Neuronal stem cell (in vitro differentiated cells): ENCODE measurements around the gene GNA14.

Experiments used
- DNase-seq: peaks from one replicate; pipeline ENCODE4 v3.0.0-alpha.2; 2013; ENCODE audit warnings: low spot score
- H2AFZ ChIP-seq: one replicate; pipeline ENCODE4 v1.6.1; 2013; ENCODE audit warnings: mild to moderate bottlenecking, low read length, inconsistent platforms
- H2AK5ac ChIP-seq: 2 replicates; pipeline ENCODE4 v1.6.1; 2013; ENCODE audit warnings: low read depth, mild to moderate bottlenecking, inconsistent platforms, low read length, moderate library complexity, mixed read lengths
- H2BK120ac ChIP-seq: 2 replicates; pipeline ENCODE4 v1.6.1; 2013; ENCODE audit warnings: low read depth, mild to moderate bottlenecking, inconsistent platforms, low read length, moderate library complexity, mixed read lengths
- H2BK12ac ChIP-seq: one replicate; pipeline ENCODE4 v1.6.1; 2013; ENCODE audit warnings: low read length, inconsistent platforms
- H2BK15ac ChIP-seq: 2 replicates; pipeline ENCODE4 v1.6.1; 2013; ENCODE audit warnings: mild to moderate bottlenecking, low read length, inconsistent platforms, mixed read lengths
- H2BK5ac ChIP-seq: one replicate; pipeline ENCODE4 v1.6.1; 2013; ENCODE audit warnings: inconsistent platforms, mild to moderate bottlenecking, low read length, moderate library complexity
- H3K14ac ChIP-seq: one replicate; pipeline ENCODE4 v1.6.1; 2013; ENCODE audit warnings: low read length, inconsistent platforms
- H3K18ac ChIP-seq: 2 replicates; pipeline ENCODE4 v1.6.1; 2013; ENCODE audit warnings: low read length, inconsistent platforms
- H3K23ac ChIP-seq: 2 replicates; pipeline ENCODE4 v1.6.1; 2013; ENCODE audit warnings: low read depth, mild to moderate bottlenecking, mixed read lengths, low read length, inconsistent platforms; ENCODE audit not compliant: poor library complexity
- H3K27ac ChIP-seq: replicated peaks from 3 replicates; pipeline ENCODE4 v1.5.1; 2013; ENCODE audit warnings: low read length, inconsistent platforms
- H3K27me3 ChIP-seq, 3 experiments: 2 replicates each; pipeline ENCODE4 v1.6.1; 2013; ENCODE audit warnings: low read length in 3 of 3, mild to moderate bottlenecking in 2 of 3, inconsistent platforms in 1 of 3, low read depth in 1 of 3, mixed read lengths in 1 of 3, moderate library complexity in 1 of 3; ENCODE audit not compliant: control insufficient read depth in 3 of 3, insufficient read depth in 3 of 3
- H3K36me3 ChIP-seq, 2 donors: replicated peaks in 1 of 2; 2 replicates each; pipeline ENCODE4 v1.6.1; 2013; ENCODE audit warnings: low read length in 2 of 2; ENCODE audit not compliant: control insufficient read depth in 2 of 2, insufficient read depth in 2 of 2
- H3K4ac ChIP-seq: 2 replicates; pipeline ENCODE4 v1.6.1; 2013; ENCODE audit warnings: inconsistent platforms, mild to moderate bottlenecking, low read length, moderate library complexity
- H3K4me1 ChIP-seq, 2 donors: 1 replicate in 1 of 2; 2 replicates in 1 of 2; pipeline ENCODE4 v1.6.1; 2013; ENCODE audit warnings: low read length in 2 of 2, low read depth in 1 of 2; ENCODE audit not compliant: control insufficient read depth in 2 of 2, insufficient read depth in 1 of 2
- H3K4me2 ChIP-seq: one replicate; pipeline ENCODE4 v1.6.1; 2013; ENCODE audit warnings: mild to moderate bottlenecking, low read length, inconsistent platforms; ENCODE audit not compliant: insufficient read depth, poor library complexity, severe bottlenecking
- H3K4me3 ChIP-seq, 2 donors: 2 replicates each; pipeline ENCODE4 v1.5.1; 2013; ENCODE audit warnings: low read length in 2 of 2, mild to moderate bottlenecking in 2 of 2, inconsistent platforms in 1 of 2, moderate library complexity in 1 of 2
- H3K79me1 ChIP-seq: one replicate; pipeline ENCODE4 v1.6.1; 2013; ENCODE audit warnings: low read depth, mild to moderate bottlenecking, inconsistent platforms, low read length, moderate library complexity
- H3K9ac ChIP-seq: one replicate; pipeline ENCODE4 v1.6.1; 2013; ENCODE audit warnings: mild to moderate bottlenecking, low read depth, low read length, inconsistent platforms; ENCODE audit not compliant: poor library complexity
- H3K9me3 ChIP-seq, 2 donors: replicated peaks in 1 of 2; 2 replicates each; pipeline versions ENCODE3 to v1.6.1; 2013; ENCODE audit warnings: low read length in 2 of 2, mild to moderate bottlenecking in 2 of 2, inconsistent platforms in 1 of 2, low read depth in 1 of 2, mixed read lengths in 1 of 2, moderate library complexity in 1 of 2; ENCODE audit not compliant: control insufficient read depth in 2 of 2, insufficient read depth in 1 of 2
- H4K8ac ChIP-seq: one replicate; pipeline ENCODE4 v1.6.1; 2013; ENCODE audit warnings: low read depth, mild to moderate bottlenecking, inconsistent platforms, low read length, moderate library complexity
- H4K91ac ChIP-seq: one replicate; pipeline ENCODE4 v1.6.1; 2013; ENCODE audit warnings: low read length, low read depth, mild to moderate bottlenecking, inconsistent platforms; ENCODE audit not compliant: poor library complexity
- WGBS, 2 donors: extraction: QIAGEN DNeasy Blood & Tissue Kit; methylation state at CpG; one replicate each; pipeline ENCODE4 v1.1.7; 2013; ENCODE audit warnings: missing lambda C conversion rate in 2 of 2, mixed read lengths in 1 of 2; ENCODE audit not compliant: insufficient read length in 2 of 2, insufficient replicate concordance in 1 of 2; ENCODE audit errors: extremely low coverage in 2 of 2; 5-methylcytosine and 5-hydroxymethylcytosine counted together

GNA14 gene

GRCh38 chr9:77472646-77473045, 175.5 kb downstream of the GNA14 start:
- no peak overlapping the region for H3K9ac ChIP-seq
- no peak overlapping the region for H4K91ac ChIP-seq
- no peak overlapping the region for H3K23ac ChIP-seq
- H4K8ac ChIP-seq = no peak overlapping the region
- H3K79me1 ChIP-seq = no peaks in the 10 kb centered on the region
- H2BK120ac ChIP-seq = no peak overlapping the region
- H3K14ac ChIP-seq = no peak overlapping the region
- H2BK12ac ChIP-seq = no peak overlapping the region
- no peaks in the 10 kb centered on the region for H3K9me3 ChIP-seq
- H2AFZ ChIP-seq = no peak overlapping the region
- no peak overlapping the region for H2BK5ac ChIP-seq
- no CpG with 5 or more reads among the region's 3 CpGs for WGBS, 2 donors
- peaks cover 0 to 2% of the 10 kb centered on the region in 2 donors for H3K4me1 ChIP-seq
- H3K4me3 ChIP-seq = no peak overlapping the region
- H3K4ac ChIP-seq = no peak overlapping the region
- peaks cover 0 to 3% (median 0%) of the 10 kb centered on the region in 3 experiments for H3K27me3 ChIP-seq
- no peak overlapping the region for H3K4me2 ChIP-seq
- DNase-seq = no peak
- H3K27ac ChIP-seq = no peak overlapping the region
- H3K36me3 ChIP-seq = no peaks in the 10 kb centered on the region
- no peak overlapping the region for H3K18ac ChIP-seq
- H2BK15ac ChIP-seq = no peak overlapping the region
- H2AK5ac ChIP-seq = no peak overlapping the region

GRCh38 chr9:77471572-77471971, 176.6 kb downstream of the GNA14 start:
- Histone ChIP-seq H3K23ac (no peak overlapping the region), H3K27me3 (peaks cover 0 to 3% (median 0%) of the 10 kb centered on the region in 3 experiments), H3K14ac (no peak overlapping the region), H2BK15ac (no peak overlapping the region), H2AK5ac (no peak overlapping the region), H3K4me1 (peaks cover 0 to 2% of the 10 kb centered on the region in 2 donors), H2AFZ (no peak overlapping the region), H3K27ac (no peak overlapping the region), H3K36me3 (no peaks in the 10 kb centered on the region), H4K8ac (no peak overlapping the region), H3K4ac (no peak overlapping the region), H3K4me2 (no peak overlapping the region), H3K9ac (no peak overlapping the region), H2BK5ac (no peak overlapping the region), H2BK120ac (no peak overlapping the region), H3K79me1 (no peaks in the 10 kb centered on the region), H3K4me3 (no peak overlapping the region), H2BK12ac (no peak overlapping the region), H4K91ac (no peak overlapping the region), H3K18ac (no peak overlapping the region), H3K9me3 (no peaks in the 10 kb centered on the region)
- WGBS, 2 donors = no CpG with 5 or more reads among the region's 3 CpGs
- DNase-seq = no peak

DNA sequence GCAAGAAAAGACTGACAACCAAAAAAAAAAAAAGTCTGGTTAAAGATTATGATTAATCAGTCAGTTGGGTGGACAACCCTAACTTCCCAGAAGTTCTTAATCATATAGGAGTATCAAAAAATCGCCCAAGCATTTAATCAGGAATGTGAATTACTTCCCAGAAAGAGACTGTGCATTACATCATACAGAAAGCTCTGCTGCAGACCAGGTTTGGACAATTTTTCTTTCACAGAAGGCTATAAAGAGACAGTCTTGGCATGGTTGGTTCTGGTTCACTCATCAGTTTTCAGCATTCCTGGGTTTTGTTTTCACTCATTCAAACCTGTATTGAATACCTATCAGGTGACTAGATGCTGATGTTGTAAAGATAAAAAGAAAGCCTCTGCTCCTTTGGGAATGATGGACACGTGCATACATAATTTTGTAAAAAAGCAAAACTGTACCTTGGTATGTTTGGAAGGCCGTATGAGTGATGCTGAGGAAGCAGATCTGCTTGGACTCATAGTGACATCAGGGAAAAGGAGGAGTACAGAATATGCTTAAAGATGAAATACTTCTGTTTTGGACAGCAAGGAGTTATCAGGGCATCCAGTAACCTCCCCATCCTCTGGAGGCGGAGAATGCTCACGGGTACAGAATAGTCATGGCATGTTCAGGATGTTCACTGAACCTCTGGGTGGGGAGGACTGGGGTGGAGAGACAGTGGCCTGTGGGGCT, 178.4 kb downstream of the GNA14 start:
- WGBS, 2 donors = no CpG with 5 or more reads among the region's 5 CpGs
- no peak overlapping the region for H3K9ac ChIP-seq
- H2BK120ac ChIP-seq = no peak overlapping the region
- no peak overlapping the region for H3K18ac ChIP-seq
- no peaks in the 10 kb centered on the region for H3K36me3 ChIP-seq
- no peak for DNase-seq
- no peak overlapping the region for H2BK5ac ChIP-seq
- no peak overlapping the region for H2AK5ac ChIP-seq
- H3K27me3 ChIP-seq = peaks cover 0 to 3% (median 0%) of the 10 kb centered on the region in 3 experiments
- H3K4me3 ChIP-seq = no peak overlapping the region
- H4K8ac ChIP-seq = no peak overlapping the region
- no peak overlapping the region for H2AFZ ChIP-seq
- H3K4me2 ChIP-seq = no peak overlapping the region
- H3K23ac ChIP-seq = no peak overlapping the region
- no peak overlapping the region for H2BK12ac ChIP-seq
- H4K91ac ChIP-seq = no peak overlapping the region
- H3K27ac ChIP-seq = no peak overlapping the region
- H3K4me1 ChIP-seq = no peaks in the 10 kb centered on the region
- H3K79me1 ChIP-seq = no peaks in the 10 kb centered on the region
- H2BK15ac ChIP-seq = no peak overlapping the region
- H3K14ac ChIP-seq = no peak overlapping the region
- no peak overlapping the region for H3K4ac ChIP-seq
- no peaks in the 10 kb centered on the region for H3K9me3 ChIP-seq

DNA sequence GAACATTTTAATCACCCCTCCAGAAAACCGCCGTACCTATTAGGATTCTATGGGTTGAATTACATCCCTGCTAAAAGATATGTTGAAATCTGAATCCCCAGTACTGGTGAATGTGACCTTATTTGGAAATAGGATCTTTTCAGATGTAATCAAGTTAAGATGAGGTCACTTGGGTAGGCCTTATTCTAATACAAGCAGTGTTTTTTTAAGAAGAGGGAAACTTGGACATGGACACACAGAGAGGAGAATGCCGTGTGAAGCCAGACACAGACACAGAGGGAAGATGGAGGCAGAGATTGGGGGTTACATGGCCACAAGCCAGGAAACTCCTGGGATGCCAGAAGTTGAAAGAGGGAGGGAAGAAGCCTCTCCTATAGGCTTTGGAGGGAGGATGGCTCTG, 183.5 kb downstream of the GNA14 start:
- Histone ChIP-seq H3K4me2 (no peak overlapping the region), H2BK15ac (no peak overlapping the region), H3K23ac (no peak overlapping the region), H2BK5ac (no peak overlapping the region), H4K91ac (no peak overlapping the region), H4K8ac (no peak overlapping the region), H3K18ac (no peak overlapping the region), H3K9me3 (no peaks in the 10 kb centered on the region), H2AK5ac (no peak overlapping the region), H3K4me3 (no peak overlapping the region), H3K27me3 (peaks cover 0 to 3% (median 0%) of the 10 kb centered on the region in 3 experiments), H3K9ac (no peak overlapping the region), H3K27ac (no peak overlapping the region), H2AFZ (no peak overlapping the region), H3K79me1 (no peaks in the 10 kb centered on the region), H3K36me3 (no peaks in the 10 kb centered on the region), H3K4ac (no peak overlapping the region), H3K14ac (no peak overlapping the region), H3K4me1 (no peaks in the 10 kb centered on the region), H2BK12ac (no peak overlapping the region), H2BK120ac (no peak overlapping the region)
- DNase-seq = no peak
- WGBS, 2 donors = no CpG with 5 or more reads among the region's 3 CpGs
